HEK293 (cell line): ENCODE results near the gene GNG7.
"Not testable (repeated sequence)": the region's sequence is repeated elsewhere in the genome, so short reads cannot be mapped to it uniquely, and the experiment has no call there.

ENCODE experiments used
- MZF1 ChIP-seq: fragments of 450-650 bp; formaldehyde crosslinking; IDR thresholded peaks from 2 replicates; pipeline ENCODE4 v1.5.1; 2017; ENCODE audit warnings: missing biosample characterization, missing genetic modification characterization, borderline replicate concordance
- PATZ1 ChIP-seq: fragments of 450-650 bp; formaldehyde crosslinking; IDR thresholded peaks from 2 replicates; pipeline ENCODE4 v1.5.1; 2016; ENCODE audit warnings: missing biosample characterization, missing genetic modification characterization
- PRDM10 ChIP-seq: fragments of 450-650 bp; formaldehyde crosslinking; IDR thresholded peaks from 2 replicates; pipeline ENCODE4 v1.5.1; 2016; ENCODE audit warnings: missing biosample characterization, missing genetic modification characterization
- TCF7L2 ChIP-seq: IDR thresholded peaks from 2 replicates; pipeline ENCODE4 v1.6.1; 2011; ENCODE audit warnings: low read depth, mild to moderate bottlenecking, inconsistent platforms, low read length, moderate library complexity, borderline replicate concordance
- ZNF24 ChIP-seq: fragments of 450-650 bp; formaldehyde crosslinking; IDR thresholded peaks from 2 replicates; pipeline ENCODE4 v1.5.1; 2016; ENCODE audit warnings: missing biosample characterization, missing genetic modification characterization
- ZNF324 ChIP-seq: fragments of 450-650 bp; formaldehyde crosslinking; IDR thresholded peaks from 2 replicates; pipeline ENCODE4 v1.5.1; 2016; ENCODE audit warnings: missing biosample characterization, missing genetic modification characterization
- ZNF548 ChIP-seq: fragments of 450-650 bp; formaldehyde crosslinking; IDR thresholded peaks from 2 replicates; pipeline ENCODE4 v1.5.1; 2016; ENCODE audit warnings: missing biosample characterization, missing genetic modification characterization
- ZNF549 ChIP-seq: fragments of 450-650 bp; IDR thresholded peaks from 2 replicates; pipeline ENCODE4 v1.5.1; 2018; ENCODE audit warnings: missing biosample characterization, missing genetic modification characterization, mild to moderate bottlenecking, inconsistent platforms, moderate library complexity
- ZNF76 ChIP-seq: fragments of 450-650 bp; formaldehyde crosslinking; IDR thresholded peaks from 2 replicates; pipeline ENCODE4; 2016; ENCODE audit warnings: low read depth, missing biosample characterization, missing genetic modification characterization, borderline replicate concordance
- TF ChIP-seq, protein P1 (sequence below): fragments of 450-650 bp; formaldehyde crosslinking; IDR thresholded peaks from 2 replicates; pipeline ENCODE4 v1.5.1; 2016; ENCODE audit warnings: missing biosample characterization, missing genetic modification characterization
- TF ChIP-seq, protein P2 (sequence below): IDR thresholded peaks from 2 replicates; pipeline ENCODE4 v1.6.1; 2011; ENCODE audit warnings: mild to moderate bottlenecking, low read depth, low read length, borderline replicate concordance

- TF ChIP-seq, protein P1, sequence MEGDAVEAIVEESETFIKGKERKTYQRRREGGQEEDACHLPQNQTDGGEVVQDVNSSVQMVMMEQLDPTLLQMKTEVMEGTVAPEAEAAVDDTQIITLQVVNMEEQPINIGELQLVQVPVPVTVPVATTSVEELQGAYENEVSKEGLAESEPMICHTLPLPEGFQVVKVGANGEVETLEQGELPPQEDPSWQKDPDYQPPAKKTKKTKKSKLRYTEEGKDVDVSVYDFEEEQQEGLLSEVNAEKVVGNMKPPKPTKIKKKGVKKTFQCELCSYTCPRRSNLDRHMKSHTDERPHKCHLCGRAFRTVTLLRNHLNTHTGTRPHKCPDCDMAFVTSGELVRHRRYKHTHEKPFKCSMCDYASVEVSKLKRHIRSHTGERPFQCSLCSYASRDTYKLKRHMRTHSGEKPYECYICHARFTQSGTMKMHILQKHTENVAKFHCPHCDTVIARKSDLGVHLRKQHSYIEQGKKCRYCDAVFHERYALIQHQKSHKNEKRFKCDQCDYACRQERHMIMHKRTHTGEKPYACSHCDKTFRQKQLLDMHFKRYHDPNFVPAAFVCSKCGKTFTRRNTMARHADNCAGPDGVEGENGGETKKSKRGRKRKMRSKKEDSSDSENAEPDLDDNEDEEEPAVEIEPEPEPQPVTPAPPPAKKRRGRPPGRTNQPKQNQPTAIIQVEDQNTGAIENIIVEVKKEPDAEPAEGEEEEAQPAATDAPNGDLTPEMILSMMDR, result not testable (repeated sequence)
- TF ChIP-seq PRDM10; PATZ1 (tag by site-specific recombination); ZNF548; MZF1; ZNF24 (tag by site-specific recombination); ZNF549 (tag by site-specific recombination); ZNF324 (tag by site-specific recombination); ZNF76; TCF7L2: not testable (repeated sequence)
- TF ChIP-seq, protein P2, sequence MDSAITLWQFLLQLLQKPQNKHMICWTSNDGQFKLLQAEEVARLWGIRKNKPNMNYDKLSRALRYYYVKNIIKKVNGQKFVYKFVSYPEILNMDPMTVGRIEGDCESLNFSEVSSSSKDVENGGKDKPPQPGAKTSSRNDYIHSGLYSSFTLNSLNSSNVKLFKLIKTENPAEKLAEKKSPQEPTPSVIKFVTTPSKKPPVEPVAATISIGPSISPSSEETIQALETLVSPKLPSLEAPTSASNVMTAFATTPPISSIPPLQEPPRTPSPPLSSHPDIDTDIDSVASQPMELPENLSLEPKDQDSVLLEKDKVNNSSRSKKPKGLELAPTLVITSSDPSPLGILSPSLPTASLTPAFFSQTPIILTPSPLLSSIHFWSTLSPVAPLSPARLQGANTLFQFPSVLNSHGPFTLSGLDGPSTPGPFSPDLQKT, result not testable (repeated sequence)
Observed at GRCh38 chr19:2545416-2546127, 156.9 kb downstream of the GNG7 start.
